Activated gamma-delta T cell treated with anti-CD3 and anti-CD28 coated beads, Interleukin-2, amount 50 U/mL, for 16 hours (primary cell): ENCODE results near the gene SLC13A3.

Source experiments
- DNase-seq: peaks from one replicate; pipeline ENCODE4 v3.0.0-alpha.2; 2020; ENCODE audit warnings: low read depth

The SLC13A3 gene

DNA sequence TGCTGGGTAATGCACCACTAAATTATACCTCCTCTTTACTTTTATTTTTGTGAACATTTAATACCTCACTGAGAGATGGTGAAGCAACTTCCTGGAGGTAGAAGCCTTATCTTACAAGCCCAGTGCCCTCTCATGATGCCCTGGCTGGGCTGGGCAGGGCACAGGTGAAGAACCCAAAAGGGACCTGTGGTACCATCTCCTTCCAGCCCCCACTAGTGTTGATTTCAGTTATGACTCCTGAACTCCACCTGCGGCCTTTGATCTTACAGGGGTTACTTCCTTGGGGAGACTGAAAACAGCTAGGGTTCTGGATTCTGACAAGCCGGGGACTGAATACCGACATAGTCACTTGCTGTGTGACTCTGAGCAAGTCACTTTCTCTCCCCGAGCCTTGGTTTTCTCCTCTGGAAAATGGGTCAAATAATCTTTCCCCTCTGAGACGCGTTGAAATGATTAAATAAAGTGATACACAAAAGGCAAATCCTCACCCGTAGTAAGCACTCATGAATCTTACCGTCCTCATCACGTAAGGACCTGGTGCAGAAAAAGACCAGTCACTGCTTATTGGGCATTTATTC is 1.2 kb downstream of the SLC13A3 start:
- no peak for DNase-seq

DNA sequence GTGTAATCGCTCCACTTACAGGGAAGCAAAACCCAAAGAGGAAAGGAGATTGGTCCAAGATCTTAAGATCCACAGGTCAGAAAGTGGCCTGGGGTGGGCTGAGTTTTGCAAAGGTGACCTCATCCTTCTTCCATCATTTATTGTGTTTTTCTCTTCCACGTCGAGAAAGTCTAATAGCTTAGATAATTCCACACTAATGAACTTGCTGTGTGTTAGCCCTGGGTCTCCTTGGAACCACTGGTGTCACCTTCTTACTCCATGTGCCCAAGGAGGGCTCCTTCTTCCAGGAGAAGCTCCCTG is 1.7 kb downstream of the SLC13A3 start:
- no peak for DNase-seq

DNA sequence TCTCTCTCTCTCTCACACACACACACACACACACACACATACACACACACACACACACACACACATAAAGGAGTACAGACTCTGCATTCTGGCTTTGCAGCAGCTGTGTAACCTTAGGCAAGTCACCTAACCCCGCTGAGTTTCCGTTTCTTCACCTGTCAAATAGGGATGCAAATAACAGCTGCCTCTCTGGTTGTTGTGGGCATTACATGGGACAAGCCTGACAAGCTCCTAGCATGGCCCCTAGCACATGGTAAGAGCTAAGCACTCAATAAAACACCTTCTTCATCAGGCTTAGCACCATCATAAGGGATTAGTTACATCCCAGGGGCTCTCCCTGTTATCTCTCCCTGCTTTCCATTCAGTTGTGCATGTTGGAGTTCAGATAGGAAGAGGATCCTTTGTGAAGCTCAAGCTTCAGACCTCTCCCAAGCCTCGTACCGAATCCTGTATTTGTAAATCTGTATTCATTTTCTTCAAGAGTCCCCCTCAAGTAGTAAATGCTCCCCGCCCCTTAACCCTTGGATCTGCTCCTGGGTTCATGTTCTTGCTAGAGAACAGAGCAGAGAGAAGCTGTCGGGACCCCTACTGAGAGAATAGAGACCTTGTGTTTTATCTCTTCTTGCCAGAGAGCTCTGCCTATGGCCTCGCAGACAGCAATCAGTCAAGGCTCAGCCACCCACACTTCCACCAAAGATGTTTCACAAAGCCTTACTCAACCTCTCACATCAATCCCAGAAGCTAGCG is 2.2 kb downstream of the SLC13A3 start:
- no peak for DNase-seq

DNA sequence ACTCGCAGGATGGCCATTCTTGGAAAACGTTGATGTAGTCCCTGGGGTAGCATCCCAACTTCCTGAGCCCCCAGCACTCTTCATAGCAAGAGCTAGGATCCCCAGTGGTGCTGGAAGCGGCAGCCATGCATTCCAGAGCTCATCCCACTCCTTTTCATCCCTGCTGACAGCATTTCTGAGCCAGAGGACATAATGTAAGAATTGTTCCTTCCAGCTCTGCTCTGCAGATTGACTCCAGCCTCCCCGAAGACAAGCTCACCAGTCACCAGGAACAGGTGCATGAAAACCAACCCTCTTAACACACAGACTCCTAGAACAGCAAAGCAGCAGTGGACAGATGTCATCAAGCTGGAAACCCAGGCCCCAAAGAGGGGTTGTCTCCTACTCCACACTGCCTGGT is 3.8 kb downstream of the SLC13A3 start:
- DNase-seq: no peak

DNA sequence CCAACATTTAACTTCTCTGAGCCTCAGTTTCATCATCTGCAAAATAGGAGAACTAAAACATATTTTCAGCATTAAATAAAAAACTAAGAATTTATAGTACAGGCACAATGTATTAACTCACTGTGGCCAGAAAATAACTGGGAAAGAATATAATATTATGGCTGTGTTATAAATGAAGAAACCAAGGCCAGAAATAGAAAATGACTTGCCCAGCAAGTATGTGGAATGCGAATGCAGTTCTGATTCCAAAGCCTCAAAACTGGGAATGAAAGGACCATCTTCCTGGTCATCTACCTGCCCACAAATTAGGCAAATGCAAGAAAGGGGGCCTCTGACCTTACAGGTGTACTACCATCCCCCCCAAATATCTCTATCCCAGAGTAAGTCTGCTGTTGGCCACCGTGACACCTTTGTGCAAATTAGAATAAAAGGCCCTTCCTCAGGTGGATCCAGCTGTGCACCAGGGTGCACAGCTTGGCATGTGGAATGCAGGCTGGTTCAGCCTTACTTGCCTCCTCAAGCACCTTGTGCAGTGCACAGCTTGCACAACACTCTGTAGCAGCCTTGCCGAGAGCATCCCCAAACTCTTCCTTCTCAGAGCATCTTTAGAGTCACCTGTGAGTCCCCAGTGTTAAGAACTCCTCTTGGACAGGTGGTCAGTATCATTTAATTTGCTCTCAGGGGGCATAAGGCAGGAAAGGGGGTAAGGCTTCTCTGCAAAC is 4.4 kb downstream of the SLC13A3 start:
- DNase-seq: no peak

DNA sequence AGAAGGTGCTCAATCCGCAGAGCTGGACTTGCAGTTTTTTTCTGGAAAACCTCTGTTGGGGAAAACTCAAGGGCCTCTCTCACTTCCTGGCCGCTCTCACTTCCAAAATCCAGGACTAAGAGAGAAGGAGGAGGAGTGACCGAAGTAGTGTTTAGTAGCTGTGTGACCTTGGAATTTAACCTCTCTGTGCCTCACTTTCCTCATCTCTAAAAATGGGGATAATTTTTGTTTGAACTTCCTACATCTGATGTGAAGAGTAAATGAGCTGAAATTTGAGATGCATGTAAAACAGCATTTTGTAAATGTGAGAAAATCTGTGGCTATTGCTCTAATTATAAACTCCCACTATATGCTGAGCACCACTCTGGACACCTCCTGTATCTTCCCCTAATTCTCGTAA is 5.1 kb downstream of the SLC13A3 start:
- DNase-seq: no peak

DNA sequence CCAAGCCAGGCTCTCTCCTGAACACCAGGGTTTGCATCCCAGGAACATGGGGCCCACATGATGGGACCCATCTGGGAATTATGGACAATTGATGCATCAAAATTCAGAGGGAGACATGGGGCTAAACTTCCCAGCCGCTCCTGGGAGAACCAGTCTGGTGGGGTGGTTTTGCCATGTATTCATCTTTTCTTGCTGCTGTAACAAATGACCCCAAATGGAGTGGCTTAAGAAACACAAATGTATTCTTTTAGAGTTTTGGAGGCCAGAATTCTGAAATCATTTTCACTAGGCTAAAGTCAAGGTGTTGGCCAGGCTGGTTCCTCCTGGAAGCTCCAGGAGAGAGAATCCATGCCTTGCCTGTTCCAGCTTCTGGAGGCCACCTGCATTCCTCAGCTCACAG is 6.5 kb downstream of the SLC13A3 start:
- DNase-seq: no peak

DNA sequence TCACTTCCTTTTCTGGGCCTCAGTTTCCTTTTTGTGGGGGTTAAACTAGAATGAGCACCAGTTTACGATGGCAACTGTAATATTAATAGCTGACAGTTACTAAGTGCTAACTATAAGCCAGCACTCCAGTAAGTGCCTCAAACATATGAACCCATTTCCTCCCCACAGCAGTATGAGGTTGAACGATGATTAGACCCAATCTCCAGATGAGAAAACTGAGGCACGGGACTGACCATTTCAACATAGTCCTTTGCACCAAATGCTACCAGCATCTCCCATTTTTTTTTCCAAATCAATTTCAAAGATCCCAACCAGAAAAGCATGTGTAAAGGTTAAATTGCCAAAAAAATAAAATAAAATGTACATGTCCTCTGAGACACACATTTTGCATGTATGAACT is 7.1 kb downstream of the SLC13A3 start:
- no peak for DNase-seq

DNA sequence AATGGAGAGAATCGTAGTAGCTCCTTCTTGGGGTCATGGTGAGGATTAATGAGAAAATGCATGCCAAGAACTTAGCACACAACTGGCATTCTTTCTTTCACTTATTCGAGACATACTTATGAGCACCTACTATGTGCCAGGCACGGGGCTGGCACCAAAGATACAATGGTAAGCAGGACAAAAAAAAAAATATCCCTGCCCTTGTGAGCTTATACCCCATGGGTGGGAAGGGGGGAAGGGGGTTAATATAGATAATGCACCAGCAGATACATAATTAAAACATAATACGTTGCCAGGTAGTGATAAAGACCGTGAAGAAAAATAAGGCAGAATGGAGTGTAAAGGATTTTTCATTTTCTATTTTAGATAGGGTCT is 8.3 kb downstream of the SLC13A3 start:
- DNase-seq: no peak

DNA sequence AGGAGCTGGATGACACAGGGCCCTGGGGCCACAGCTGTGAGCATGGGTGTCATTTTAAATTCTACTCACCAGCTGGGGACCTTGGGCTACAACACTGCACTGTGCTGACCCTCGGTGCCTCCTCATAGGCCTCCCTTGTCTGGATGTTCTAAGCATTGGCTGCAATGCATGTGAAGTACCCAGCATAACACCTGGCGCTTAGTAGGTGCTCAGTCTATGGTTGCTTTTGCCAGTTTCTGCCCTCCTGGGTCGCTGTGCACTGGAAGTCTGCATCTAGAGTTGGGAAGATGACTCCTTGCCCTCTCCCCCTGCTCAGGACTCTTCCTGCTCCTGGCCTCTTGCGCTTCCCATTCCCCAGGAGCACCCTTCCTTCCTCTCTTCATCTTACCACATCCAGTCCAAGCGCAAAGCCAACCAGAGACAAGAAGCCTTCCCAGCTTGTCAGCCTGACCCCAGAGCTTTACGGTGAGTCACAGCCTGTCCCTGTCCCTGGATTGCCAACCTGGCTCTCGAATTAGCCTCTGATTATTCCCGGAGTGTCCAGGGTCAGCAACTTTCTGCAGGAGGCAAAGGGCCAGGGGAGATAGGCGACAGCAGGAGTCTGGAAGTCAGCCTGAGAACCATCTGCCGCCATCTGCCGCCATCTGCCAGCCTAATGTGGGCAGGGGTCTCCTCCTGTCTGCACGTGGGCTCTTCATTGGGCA is 8.8 kb downstream of the SLC13A3 start:
- DNase-seq: no peak

DNA sequence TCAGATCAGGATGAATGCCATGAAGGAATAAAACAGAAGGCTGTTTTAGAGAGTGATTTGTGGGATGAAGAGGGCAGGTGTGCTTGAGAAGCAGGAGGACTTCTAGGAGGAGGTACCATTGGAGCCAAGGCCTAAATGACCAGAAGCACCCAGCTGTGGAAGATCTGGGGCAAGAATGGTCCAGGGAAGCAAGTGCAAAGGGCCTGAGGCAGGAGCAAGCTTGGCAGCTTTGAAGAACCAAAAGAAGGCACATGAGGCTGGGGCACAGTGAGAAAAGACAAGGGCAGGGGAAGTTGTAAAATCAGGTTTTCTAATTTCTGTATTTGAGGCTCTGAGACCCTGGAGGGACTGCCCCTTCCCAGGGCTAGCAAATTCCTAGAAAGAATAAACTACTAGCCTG is 9.8 kb downstream of the SLC13A3 start:
- no peak for DNase-seq

DNA sequence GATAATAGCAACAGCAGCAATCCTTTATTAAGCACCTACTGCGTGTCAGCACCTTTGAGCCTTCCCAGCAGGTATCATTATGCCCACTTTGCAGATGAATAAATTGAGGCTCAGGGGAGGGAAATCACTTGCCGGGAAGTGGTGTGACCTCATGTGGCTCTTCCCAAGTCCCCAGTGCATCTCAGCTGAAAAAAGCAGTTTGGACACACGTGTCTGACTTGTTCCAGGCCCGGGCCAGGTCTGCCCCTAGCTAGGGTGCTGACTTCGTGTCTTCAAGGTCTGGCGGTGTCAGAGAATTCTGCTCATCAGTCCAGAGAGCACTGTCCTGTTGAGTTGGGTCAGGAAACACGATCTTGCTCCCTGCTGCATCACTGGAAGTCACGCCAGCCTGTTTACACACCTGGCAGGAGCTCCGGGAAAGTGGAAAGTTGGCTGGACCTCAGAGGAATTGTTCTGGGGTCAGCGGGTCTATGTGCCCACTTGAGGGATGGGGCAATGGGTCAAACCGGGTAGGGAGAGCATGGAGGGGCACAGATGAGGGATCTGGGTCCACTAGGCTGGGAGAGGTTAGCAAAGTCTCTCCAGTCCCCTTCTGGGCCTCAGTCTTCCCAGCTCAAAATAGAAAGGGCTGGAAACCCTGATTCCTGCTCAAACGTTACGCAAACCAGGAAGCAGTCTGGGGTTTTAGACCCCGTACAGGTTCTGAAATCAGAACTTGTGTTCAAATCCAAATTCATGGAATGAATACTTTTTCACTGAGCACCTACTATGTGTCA is 10.5 kb downstream of the SLC13A3 start:
- DNase-seq: no peak

DNA sequence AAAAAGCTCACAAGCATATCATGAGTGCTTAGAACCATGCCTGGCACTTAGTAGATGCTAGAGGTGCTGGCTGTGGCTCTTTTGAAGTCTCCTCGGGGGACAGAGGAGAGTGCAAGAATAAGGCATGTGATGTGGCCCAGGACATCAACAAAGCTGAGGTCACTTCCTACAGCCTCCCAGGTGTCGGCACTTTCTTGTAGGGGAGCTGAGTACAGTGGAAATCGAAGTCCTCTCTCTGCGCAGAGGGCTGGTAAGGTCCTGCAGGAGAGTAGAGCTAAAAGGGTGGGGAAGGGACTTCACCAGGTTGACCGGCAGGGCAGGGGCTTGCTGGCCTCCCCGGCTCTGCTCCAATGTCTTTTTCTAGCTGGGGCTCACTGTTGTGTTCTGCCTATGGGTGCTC is 11.2 kb downstream of the SLC13A3 start:
- DNase-seq: no peak

DNA sequence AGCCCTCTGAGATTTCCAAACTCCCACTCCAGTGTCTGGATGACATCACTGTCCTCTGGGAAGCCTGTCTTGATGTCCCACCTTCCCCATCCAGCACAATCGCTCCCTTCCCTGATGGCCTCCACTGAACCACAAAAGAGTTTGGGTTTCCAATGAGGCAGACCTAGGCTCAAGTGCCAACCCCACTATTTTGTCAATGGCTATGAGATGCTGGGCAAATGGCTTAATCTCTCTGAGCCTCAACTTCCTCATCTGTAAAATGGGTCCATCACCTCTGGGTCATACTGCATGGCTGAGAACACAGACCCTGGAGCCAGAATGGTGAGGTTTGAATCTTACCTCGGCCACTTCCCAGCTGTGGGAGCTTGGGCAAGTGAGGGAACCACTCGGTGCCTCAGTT is 11.7 kb downstream of the SLC13A3 start:
- no peak for DNase-seq

DNA sequence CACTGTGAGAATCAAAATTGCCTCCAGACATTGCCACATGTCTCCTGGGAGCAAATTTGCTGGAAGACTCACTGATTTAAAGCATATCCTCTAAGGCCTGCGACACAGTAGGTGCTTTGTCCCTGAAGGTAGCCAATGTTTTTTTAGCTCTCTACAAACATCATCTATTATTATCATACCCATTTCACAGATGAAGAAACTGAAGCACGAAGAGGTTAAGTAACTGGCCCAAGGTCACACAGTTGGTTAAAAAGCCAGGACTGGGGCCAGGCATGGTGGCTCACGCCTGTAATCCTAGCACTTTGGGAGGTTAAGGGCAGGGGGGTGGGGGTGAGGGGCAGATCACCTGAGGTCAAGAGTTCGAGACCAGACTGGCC is 12.4 kb downstream of the SLC13A3 start:
- DNase-seq: no peak

DNA sequence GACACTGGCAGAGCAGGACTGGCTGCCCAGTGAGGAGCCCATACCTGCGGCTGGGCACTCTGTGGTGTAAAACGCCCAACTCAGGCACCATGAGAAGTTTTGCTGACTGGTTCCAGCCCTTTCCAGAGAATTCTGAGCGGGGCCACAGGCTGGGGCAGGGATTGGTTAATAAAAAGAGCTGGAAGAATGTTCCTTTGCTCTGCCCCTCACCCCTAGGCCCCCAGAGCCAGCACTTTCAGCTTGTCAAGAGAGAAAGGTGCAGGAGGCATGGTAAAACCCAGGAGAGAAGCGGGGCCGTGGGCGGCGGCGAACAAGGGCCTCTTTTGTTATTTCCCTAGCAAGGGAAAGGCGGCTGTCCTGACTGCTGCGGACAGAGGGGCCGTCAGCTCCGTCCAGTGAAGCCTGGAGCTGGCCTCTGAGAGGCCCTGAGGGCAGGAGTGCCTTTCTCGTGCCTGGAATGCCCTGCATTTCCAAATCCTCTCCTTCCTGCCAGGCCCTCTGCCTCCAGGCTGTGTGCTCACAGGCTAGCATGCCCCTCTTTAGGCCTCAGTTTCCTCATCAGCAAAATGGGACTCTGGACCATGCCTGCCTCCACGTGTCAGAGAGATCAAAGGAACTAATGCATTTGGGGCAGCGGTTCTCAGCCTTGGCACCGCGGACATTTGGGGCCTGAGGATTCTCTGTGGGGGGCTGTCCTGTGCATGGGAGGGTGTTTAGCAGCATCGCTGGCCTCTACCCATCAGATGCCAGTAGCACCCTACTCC is 12.9 kb downstream of the SLC13A3 start:
- DNase-seq: no peak

DNA sequence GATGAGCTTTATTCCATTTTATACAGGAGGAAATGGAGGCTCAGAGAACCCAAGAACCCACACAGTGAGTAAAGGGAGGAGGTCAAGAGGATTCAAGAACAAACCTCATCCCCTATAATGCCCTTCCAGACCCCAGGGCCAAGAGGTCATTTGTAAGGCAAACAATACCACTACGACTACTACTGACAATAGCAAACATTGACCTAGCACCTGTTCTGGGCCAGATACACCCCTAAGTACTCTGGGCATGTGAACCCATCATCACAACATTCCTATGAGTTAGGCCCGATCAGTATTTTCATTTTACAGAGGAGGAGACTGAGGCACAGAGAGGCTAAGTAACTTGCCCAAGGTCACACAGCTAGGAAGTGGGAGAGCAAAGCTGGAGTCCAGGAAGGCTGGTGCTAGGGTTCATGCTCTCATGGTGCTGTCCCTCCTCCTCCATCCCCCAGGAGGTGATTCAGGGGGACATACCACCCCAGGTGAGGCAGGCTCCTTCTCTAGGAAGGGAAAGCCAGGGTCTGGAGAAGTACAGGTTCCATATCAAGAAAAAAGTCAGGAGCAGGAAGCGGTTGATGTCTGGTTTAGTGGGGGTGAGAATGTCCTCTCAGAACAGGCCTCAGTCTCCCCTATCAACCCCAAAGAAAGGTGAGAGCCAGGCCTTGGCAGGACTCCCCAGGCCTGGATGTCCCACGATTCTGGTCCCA is 13.7 kb downstream of the SLC13A3 start:
- DNase-seq: no peak

DNA sequence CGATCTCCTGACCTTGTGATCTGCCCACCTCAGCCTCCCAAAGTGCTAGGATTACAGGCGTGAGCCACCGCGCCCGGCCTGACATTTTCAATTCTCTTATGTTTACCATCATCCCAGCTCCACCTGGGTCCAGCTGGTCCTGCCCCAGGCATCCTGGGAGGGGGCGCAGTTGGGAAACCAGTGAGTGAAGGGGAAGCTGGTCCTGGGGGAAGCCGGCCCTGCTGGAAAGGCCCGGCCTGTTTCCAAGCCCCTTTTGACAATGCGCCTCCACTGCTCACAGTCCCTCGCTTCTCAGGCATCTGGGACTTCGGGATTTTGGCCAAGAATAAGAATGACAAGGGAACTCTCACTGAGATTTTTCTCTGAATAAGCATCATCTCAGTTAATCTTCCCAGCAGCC is 14.2 kb downstream of the SLC13A3 start:
- DNase-seq: no peak

DNA sequence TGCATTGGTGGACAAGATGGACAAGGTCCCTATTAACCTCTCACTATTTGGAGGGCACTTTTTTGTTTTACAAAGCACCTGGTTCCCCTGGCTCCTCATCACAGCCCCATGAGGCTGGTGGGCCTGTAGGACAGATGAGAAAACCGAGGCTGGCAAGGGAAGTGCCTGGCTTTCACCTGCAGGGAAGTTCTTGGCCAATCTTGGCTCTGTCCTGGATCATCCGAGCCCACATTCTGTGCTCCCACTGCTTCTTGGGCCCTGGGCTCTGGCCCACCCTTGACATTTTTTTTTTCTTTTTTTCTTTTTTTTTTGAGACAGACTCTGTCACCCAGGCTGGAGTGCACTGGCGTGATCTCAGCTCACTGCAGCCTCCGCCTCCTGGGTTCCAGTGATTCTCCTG is 14.7 kb downstream of the SLC13A3 start:
- no peak for DNase-seq

DNA sequence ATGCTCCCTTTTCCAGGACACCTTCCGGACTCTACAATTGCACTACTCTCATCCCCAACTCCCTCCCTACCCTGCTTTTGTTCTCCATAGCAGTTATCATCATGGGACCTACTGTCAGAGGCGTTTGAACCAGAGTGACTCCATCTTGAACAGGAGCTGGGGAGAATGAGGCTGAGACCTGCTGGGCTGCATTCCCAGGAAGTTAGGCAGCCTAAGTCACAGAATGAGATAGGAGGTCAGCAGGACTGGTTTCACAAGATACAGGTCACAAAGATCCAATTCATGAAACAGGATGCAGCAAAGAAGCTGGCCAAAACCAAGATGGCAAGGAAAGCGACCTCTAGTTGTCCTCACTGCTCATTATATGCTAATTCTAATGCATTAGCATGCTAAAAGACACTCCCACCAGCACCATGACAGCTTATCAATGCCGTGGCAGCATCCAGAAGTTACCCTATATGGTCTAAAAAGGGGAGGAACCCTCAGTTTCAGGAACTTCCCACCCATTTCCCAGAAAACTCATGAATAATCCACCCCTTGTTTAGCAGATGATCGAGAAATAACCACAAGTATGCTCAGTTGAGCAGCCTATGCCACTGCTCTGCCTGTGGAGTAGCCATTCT is 15.6 kb downstream of the SLC13A3 start:
- no peak for DNase-seq

DNA sequence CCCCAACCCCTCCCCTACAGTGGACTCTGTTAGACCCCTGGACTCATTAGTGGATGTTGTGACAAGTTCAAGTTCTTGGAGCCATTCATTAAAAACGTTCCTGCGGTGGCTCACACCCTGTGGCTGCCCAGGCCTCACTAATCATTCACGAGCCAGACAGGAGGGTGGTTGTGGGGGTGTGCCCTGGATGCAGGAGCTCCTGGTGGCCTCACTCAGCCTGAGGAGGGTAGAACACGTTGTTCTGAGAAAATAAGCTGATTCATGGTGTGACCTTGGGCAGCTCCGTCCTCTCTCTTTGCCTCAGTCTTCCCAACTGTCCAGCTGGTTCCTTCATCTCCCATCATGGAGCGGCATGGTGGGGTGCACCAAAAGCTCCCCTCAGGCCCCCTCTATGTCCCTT is 16.7 kb downstream of the SLC13A3 start:
- DNase-seq: no peak
